Measurements from ENCODE around the gene C6orf132. TPM values are rescaled to one million over a fixed set of nuclear protein-coding genes. Genes with fewer than 3 reads are reported as not detected.

C6orf132 gene
- total RNA-seq, 1 experiment from 2014 or later = 31.9 TPM

GRCh38 chr6:42059743-42060142 lies 82.7 kb downstream of the C6orf132 start:
- intact Hi-C loops (cut with micrococcal nuclease) = no loop called here

GRCh38 chr6:42053601-42054000 lies 88.8 kb downstream of the C6orf132 start:
- no peak for DNase-seq (ENCODE audit: unreplicated experiment)
- ChIA-PET POLR2A (no interaction called here), CTCF (interaction anchor here (2.1 kb wide), 1 partner anchor 9 kb away, joined by 9 read pairs; no protein-coding TSS in a partner anchor)
- no peak overlapping the region for H3K4me3 Mint-ChIP-seq (ENCODE audit: unreplicated experiment)
- H3K4me1 Mint-ChIP-seq (ENCODE audit: insufficient read depth, unreplicated experiment) = peaks cover 5% of the 10 kb centered on the region
- H3K36me3 Mint-ChIP-seq (ENCODE audit: insufficient read depth, unreplicated experiment) = peaks cover 70% of the 10 kb centered on the region
- intact Hi-C loops (cut with micrococcal nuclease) = no loop called here
- TF ChIP-seq CTCF (IDR thresholded peaks at IDR 0.05; ENCODE audit: unreplicated experiment) = no peak
- no peaks in the 10 kb centered on the region for H3K9me3 Mint-ChIP-seq (ENCODE audit: unreplicated experiment)
- H3K27me3 Mint-ChIP-seq (ENCODE audit: insufficient read depth, unreplicated experiment) = no peaks in the 10 kb centered on the region
- H3K27ac Mint-ChIP-seq (ENCODE audit: low read depth, unreplicated experiment) = no peak overlapping the region
- no TSS peak for BruUV-seq (replicated peaks)

More at GRCh38 chr6:42059743-42060142, 82.7 kb downstream of the C6orf132 start:
- ChIA-PET CTCF (no interaction called here), POLR2A (no interaction called here)
- no peak for TF ChIP-seq CTCF (IDR thresholded peaks at IDR 0.05; ENCODE audit: unreplicated experiment)
- no peaks in the 10 kb centered on the region for H3K9me3 Mint-ChIP-seq (ENCODE audit: unreplicated experiment)
- no peak for DNase-seq (ENCODE audit: unreplicated experiment)
- H3K4me3 Mint-ChIP-seq (ENCODE audit: unreplicated experiment) = no peak overlapping the region
- no peak overlapping the region for H3K27ac Mint-ChIP-seq (ENCODE audit: low read depth, unreplicated experiment)
- no TSS peak for BruUV-seq (replicated peaks)
- H3K27me3 Mint-ChIP-seq (ENCODE audit: insufficient read depth, unreplicated experiment) = no peaks in the 10 kb centered on the region
- H3K4me1 Mint-ChIP-seq (ENCODE audit: insufficient read depth, unreplicated experiment) = no peaks in the 10 kb centered on the region
- peaks cover 80% of the 10 kb centered on the region for H3K36me3 Mint-ChIP-seq (ENCODE audit: insufficient read depth, unreplicated experiment)

DNA sequence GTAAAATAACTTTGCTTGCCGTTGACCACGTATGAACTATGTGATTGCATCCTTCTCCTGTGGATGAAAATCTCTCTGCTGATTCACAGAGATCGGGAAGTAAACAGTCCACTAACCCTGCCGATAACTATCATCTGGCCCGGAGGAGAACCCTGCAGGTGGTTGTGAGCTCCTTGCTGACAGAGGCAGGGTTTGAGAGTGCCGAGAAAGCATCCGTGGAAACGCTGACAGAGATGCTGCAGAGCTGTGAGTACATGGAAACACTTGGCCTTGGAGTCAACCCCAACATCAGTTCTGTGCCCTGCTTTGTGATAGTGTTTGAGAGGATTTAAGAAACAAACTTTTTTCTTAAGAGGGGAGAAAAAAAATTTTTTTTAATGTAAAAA lies 91.2 kb downstream of the C6orf132 start:
- TF ChIP-seq CTCF (IDR thresholded peaks at IDR 0.05; ENCODE audit: unreplicated experiment) = no peak
- peak overlapping the region; percentile 91 for H3K4me3 Mint-ChIP-seq (ENCODE audit: unreplicated experiment)
- intact Hi-C loops (cut with micrococcal nuclease) = no loop called here
- peaks cover 47% of the 10 kb centered on the region for H3K36me3 Mint-ChIP-seq (ENCODE audit: insufficient read depth, unreplicated experiment)
- no peak for DNase-seq (ENCODE audit: unreplicated experiment)
- ChIA-PET POLR2A (interaction anchor here (0.7 to 8.8 kb wide), 30 partner anchors 10 to 694 kb away, joined by 3 to 136 read pairs (median 4); partner anchors contain the start of genes BYSL, C6orf132, CCND3 and MED20), CTCF (interaction anchor here (0.6 to 9.2 kb wide), 2 partner anchors 111 to 205 kb away, joined by 4 to 117 read pairs; partner anchors contain the start of gene CCND3)
- H3K27me3 Mint-ChIP-seq (ENCODE audit: insufficient read depth, unreplicated experiment) = no peaks in the 10 kb centered on the region
- peak overlapping the region; percentile 94 for H3K27ac Mint-ChIP-seq (ENCODE audit: low read depth, unreplicated experiment)
- no peaks in the 10 kb centered on the region for H3K9me3 Mint-ChIP-seq (ENCODE audit: unreplicated experiment)
- H3K4me1 Mint-ChIP-seq (ENCODE audit: insufficient read depth, unreplicated experiment) = peaks cover 15% of the 10 kb centered on the region
- BruUV-seq (replicated peaks) = no TSS peak

Other genes with a start within 250 kb of the C6orf132 start
- 4.1 and 4.3 TPM in 2 replicates for gene USP49, start 247.2 kb downstream of the C6orf132 start, total RNA-seq (2022)
- 27.6 and 29.2 TPM in 2 replicates for gene MED20, start 221.5 kb downstream of the C6orf132 start, total RNA-seq (2022)
- gene BYSL, start 221.1 kb downstream of the C6orf132 start, total RNA-seq (2022) = 45.0 and 58.0 TPM in 2 replicates
- 52.5 and 75.8 TPM in 2 replicates for gene CCND3, start 200.8 kb downstream of the C6orf132 start, total RNA-seq (2022)
- gene TAF8, start 92.1 kb downstream of the C6orf132 start, total RNA-seq (2022) = 23.8 and 25.8 TPM in 2 replicates
- not detected in 2 replicates for gene GUCA1A, start 30.7 kb upstream of the C6orf132 start, total RNA-seq (2022)
- gene GUCA1B, start 52.3 kb upstream of the C6orf132 start, total RNA-seq (2022) = 0.93 and 1.2 TPM in 2 replicates
- gene MRPS10, start 75.2 kb upstream of the C6orf132 start, total RNA-seq (2022) = 62.9 and 67.3 TPM in 2 replicates

All from MCF 10A (cell line).